Measurements from ENCODE around the gene COL18A1.

Gene COL18A1

GRCh38 chr21:45480701-45481500, 75.9 kb downstream of the COL18A1 start:
- DNase-seq (ENCODE audit: low spot score): no peak

GRCh38 chr21:45481566-45481965, 76.6 kb downstream of the COL18A1 start:
- DNase-seq (ENCODE audit: low spot score): no peak

- no peak for DNase-seq (ENCODE audit: low spot score)
Observed at GRCh38 chr21:45481977-45482898, 77.3 kb downstream of the COL18A1 start.

GRCh38 chr21:45482899-45483821, 78.2 kb downstream of the COL18A1 start:
- no peak for DNase-seq (ENCODE audit: low spot score)

GRCh38 chr21:45484318-45484717, 79.4 kb downstream of the COL18A1 start:
- no peak for DNase-seq (ENCODE audit: low spot score)

GRCh38 chr21:45485686-45486442, 80.9 kb downstream of the COL18A1 start:
- DNase-seq (ENCODE audit: low spot score): no peak

- no peak for DNase-seq (ENCODE audit: low spot score)
Observed at GRCh38 chr21:45486443-45487160, 81.6 kb downstream of the COL18A1 start.

- no peak for DNase-seq (ENCODE audit: low spot score)
Observed at GRCh38 chr21:45487161-45487806, 82.3 kb downstream of the COL18A1 start.

- no peak for DNase-seq (ENCODE audit: low spot score)
Observed at GRCh38 chr21:45487891-45488600, 83.1 kb downstream of the COL18A1 start.

GRCh38 chr21:45488931-45489721, 84.2 kb downstream of the COL18A1 start:
- no peak for DNase-seq (ENCODE audit: low spot score)

- DNase-seq (ENCODE audit: low spot score): no peak
Observed at GRCh38 chr21:45489722-45489982, 84.7 kb downstream of the COL18A1 start.

- no peak for DNase-seq (ENCODE audit: low spot score)
Observed at GRCh38 chr21:45490049-45490731, 85.2 kb downstream of the COL18A1 start.

- DNase-seq (ENCODE audit: low spot score): no peak
Observed at GRCh38 chr21:45491056-45491455, 86.1 kb downstream of the COL18A1 start.

- no peak for DNase-seq (ENCODE audit: low spot score)
Observed at GRCh38 chr21:45491623-45492022, 86.7 kb downstream of the COL18A1 start.

- DNase-seq (ENCODE audit: low spot score): no peak
Observed at GRCh38 chr21:45492765-45493164, 87.8 kb downstream of the COL18A1 start.

- no peak for DNase-seq (ENCODE audit: low spot score)
Observed at GRCh38 chr21:45493401-45494001, 88.5 kb downstream of the COL18A1 start.

- DNase-seq (ENCODE audit: low spot score): no peak
Observed at GRCh38 chr21:45494135-45494850, 89.3 kb downstream of the COL18A1 start.

Data from AG08396 (cell line).